GM18505 (cell line): ENCODE measurements around the gene PLAC8L1.

Experiments
- ATAC-seq: cut with Tn5 transposase; IDR thresholded peaks from one replicate; pipeline ENCODE4 v1.9.1; 2021; ENCODE audit not compliant: unreplicated experiment
- POLR2A ChIP-seq: IDR thresholded peaks from 4 replicates; pipeline ENCODE4 v1.6.1; 2011; ENCODE audit warnings: borderline replicate concordance; ENCODE audit not compliant: insufficient read depth, insufficient read length; ENCODE audit errors: extremely low read depth

The PLAC8L1 gene

GRCh38 chr5:146070746-146071145 lies 34.6 kb downstream of the PLAC8L1 start:
- no peak for TF ChIP-seq POLR2A
- ATAC-seq, result no peak

DNA sequence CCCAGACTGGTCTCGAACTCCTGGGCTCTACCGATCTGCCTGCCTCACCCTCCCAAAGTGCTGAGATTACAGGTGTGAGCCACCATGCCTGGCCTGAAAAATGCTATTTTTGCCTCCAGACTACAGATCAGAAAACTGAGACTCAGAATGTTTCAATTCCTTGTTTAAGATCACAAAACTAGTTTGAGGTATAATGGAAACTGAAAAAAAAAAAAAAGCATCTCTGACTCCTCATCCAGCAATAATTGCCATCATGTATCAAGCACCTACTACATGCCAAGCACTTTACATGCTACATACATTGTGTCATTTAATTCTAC lies 35.6 kb downstream of the PLAC8L1 start:
- ATAC-seq, result no peak
- TF ChIP-seq POLR2A, result no peak

DNA sequence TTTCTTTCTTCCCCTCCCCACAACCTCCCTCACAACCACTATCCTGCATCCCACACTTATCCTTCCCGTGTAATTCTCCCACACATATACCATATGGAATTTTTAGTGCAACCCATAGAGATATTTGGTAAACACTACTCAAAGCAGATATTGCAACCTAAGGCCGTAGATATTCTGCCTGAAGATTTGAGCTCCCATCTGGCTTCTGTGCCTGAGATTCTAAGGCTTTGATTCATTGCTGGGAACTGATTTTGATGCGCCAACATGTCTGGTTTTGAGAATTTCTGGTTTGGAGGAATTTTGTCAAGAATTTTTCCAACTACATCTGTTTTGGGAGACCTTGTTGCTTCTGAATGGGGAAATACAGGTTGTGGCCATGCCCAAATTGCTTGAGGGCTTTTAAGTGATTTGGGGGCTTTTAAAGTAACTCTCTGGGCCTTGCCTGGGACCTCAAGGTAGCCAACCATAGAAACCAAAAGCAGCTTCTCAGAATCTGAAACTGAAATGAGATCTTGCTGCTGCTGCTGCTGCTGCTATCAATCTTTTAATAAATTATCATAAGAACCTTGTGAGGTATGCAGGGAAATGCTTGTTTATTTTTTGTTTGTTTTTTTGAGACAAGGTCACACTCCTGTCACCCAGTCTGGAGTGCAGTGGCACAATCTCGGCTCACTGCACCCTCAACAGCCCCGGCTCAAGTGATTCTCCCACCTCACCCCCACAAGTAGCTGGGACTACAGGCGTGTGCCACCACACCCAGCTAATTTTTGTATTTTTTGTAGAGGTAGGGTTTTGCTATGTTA lies 36.2 kb downstream of the PLAC8L1 start:
- peak; percentile 75 for ATAC-seq
- TF ChIP-seq POLR2A, result no peak

DNA sequence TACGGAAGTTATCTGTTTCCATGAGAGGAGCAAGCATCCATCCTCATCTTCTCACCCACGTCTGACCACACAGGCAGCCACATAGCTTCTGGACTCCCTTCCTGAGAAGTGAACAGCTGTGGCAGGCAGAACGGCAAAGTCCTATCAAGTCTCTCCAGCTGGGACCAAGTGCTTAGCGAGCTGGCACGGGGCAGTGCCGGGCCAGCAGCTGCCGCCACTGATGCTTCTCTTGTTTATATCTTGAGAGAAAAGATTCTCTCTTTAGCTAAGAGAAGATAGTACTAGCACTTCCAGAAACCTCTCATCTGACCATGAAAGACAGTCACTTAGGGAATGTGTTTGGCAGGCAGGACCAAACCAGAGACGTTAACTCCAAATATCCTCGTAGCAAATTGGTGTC lies 37.2 kb downstream of the PLAC8L1 start:
- no peak for ATAC-seq
- no peak for TF ChIP-seq POLR2A

DNA sequence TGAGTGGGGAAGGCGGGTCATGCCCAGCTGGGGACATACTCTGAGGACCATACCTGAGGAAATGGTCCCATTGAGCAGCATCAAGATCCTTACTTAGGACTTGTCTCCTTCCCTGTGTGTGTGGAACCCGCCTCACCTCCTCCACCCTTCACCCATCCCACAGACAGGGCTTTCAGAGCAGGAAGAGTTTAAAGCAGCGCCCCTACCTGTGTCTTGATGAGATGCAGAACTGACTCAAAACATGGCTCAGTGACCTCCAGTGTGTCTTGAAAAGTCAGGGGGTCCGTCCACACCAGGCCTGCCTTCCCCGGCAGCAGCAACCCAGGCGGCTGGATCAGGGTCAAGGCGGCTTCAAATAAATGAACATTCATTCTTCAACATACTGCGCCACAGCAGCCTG lies 38.4 kb downstream of the PLAC8L1 start:
- no peak for ATAC-seq

GRCh38 chr5:146060221-146060585 lies 45.2 kb downstream of the PLAC8L1 start:
- ATAC-seq, result no peak
- no peak for TF ChIP-seq POLR2A

More for the DNA sequence above, 38.4 kb downstream of the PLAC8L1 start:
- no peak for TF ChIP-seq POLR2A

DNA sequence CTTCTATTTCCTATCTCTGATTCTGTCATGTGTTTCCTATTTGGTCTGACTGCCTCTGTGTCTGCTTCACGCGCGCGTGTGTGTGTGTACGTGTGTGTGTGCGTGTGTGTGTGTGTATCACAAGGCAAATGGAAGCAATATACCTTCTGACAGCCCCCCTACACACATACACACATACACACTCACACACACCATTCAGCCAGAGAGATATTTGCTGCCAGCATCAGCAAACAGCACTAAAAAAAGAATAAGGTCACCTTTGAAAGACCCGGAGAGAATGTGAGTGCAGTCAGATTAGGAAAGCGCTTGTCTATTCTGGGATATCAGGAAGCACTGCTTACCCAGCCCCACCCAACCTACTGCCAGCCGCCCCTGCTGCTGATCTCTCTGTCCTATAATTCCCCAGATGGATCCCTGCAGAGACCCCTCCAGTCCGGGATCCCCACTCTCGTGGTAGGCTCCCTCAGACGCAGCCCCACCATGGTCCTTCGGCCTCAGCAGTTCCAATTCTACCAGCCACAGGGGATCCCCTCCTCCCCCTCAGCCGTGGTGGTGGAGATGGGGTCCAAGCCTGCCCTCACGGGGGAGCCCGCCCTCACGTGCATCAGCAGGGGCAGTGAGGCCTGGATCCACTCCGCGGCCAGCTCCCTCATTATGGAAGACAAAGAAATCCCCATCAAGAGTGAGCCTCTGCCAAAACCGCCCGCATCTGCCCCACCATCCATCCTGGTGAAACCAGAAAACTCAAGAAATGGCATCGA lies 45.7 kb downstream of the PLAC8L1 start:
- no peak for ATAC-seq
- TF ChIP-seq POLR2A, result no peak

- ATAC-seq, result no peak
- TF ChIP-seq POLR2A, result no peak
Observed at GRCh38 chr5:146055432-146055831, 49.9 kb downstream of the PLAC8L1 start.

GRCh38 chr5:146052780-146053179 lies 52.6 kb downstream of the PLAC8L1 start:
- no peak for ATAC-seq
- no peak for TF ChIP-seq POLR2A

- TF ChIP-seq POLR2A, result no peak
- no peak for ATAC-seq
Observed at GRCh38 chr5:146051678-146052077, 53.7 kb downstream of the PLAC8L1 start.

- no peak for ATAC-seq
- TF ChIP-seq POLR2A, result no peak
Observed at GRCh38 chr5:146050086-146050485, 55.3 kb downstream of the PLAC8L1 start.

- ATAC-seq, result no peak
- no peak for TF ChIP-seq POLR2A
Observed at GRCh38 chr5:146049704-146050026, 55.7 kb downstream of the PLAC8L1 start.

DNA sequence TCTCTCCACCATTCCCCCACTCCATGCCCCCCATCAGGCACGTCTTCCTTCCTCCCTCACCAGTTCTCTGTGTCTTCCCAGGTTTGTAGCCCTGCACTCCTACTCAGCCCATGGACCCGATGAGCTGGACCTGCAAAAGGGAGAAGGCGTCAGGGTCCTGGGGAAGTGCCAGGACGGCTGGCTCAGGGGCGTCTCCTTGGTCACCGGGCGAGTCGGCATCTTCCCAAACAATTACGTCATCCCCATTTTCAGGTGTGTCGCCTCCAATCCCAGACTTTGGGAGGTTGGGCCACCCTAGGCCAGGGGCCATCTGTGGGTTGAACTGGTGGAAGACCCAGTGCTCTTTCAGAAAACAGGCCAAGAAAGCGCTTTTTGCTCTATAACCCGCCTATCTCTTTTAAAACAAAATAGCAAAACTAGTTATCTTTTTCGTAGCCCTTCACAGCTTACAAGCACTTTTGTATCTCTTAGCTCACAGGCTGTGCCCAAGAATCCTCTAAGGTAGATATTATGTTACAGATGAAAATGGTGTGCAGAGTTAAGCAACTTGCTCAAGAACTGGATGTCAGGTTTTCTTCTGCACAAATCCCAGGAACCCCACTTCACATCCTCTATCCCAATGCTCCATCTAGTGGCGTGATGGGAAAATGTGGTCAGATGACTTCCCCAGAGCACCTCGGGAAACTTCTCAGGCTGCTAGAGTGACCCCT lies 56.2 kb downstream of the PLAC8L1 start:
- TF ChIP-seq POLR2A, result no peak
- ATAC-seq, result no peak

DNA sequence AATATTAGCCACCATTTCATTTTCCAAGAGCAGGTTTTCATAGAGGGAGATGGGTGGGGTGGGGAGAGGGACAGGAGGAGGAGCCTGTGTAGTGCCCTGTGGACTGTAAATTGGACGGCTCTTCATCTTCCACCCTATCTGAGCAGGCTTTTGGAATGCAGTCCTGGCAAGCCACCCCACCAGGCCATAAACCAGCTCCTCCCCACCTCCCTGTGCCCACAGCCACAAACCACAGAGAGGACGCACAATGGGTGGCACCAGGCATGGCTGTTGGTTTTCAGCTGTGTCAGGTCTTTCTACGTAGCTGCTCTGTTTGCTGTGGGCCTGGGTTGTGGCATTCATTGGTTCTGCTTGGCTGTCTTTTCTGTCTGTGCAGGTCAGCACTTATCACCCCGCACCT lies 58.0 kb downstream of the PLAC8L1 start:
- ATAC-seq, result no peak
- TF ChIP-seq POLR2A, result no peak
